Right lobe of liver (tissue), 4 donors: Measurements from ENCODE around the gene RSBN1L.

ENCODE experiments used
- CTCF ChIP-seq, 4 donors: fragments of 200-600 bp in 3 of 4; fragments of 450-650 bp in 1 of 4; IDR thresholded peaks; one replicate each; pipeline versions ENCODE4 v1.5.1 to v1.8.0; 2016 to 2022; ENCODE audit warnings: antibody characterized with exemption in 4 of 4, mild to moderate bottlenecking in 2 of 4
- POLR2A ChIP-seq: fragments of 450-650 bp; IDR thresholded peaks from one replicate; pipeline ENCODE4 v1.6.1; 2017; ENCODE audit warnings: antibody characterized with exemption, mild to moderate bottlenecking
- donor health status: DM: no; HTN: no; CAD: no.
- donor health status: DM: no; HTN: no; CAD: no.
- donor health status: DM: no; HTN: yes; CAD: no.

- TF ChIP-seq CTCF (IDR thresholded peaks at IDR 0.05) = no peak
- TF ChIP-seq POLR2A = no peak
Measured at GRCh38 chr7:77691892-77692491, 4.3 kb upstream of the RSBN1L start.
